PC-3 (cell line): ENCODE data around the gene PRRC2B.

Experiments
- CTCF ChIP-seq: fragments of 300-600 bp; sonication (generic); conservative IDR thresholded peaks from 2 replicates; pipeline ENCODE4 v1.5.1; 2017; ENCODE audit warnings: antibody characterized with exemption, low read depth, mild to moderate bottlenecking, low read length
- EZH2 ChIP-seq: fragments of 300-600 bp; sonication (generic); IDR thresholded peaks from one replicate; pipeline ENCODE4 v1.6.1; 2017; ENCODE audit warnings: antibody characterized with exemption, mild to moderate bottlenecking, low read length; ENCODE audit not compliant: unreplicated experiment

GRCh38 chr9:131393622-131394463, at the start of gene PRRC2B:
- TF ChIP-seq EZH2 (no peak), CTCF (no peak)
